Muscle layer of duodenum (tissue), 2 donors: Measurements from ENCODE around the gene UNC5B.

Source experiments
- H3K27ac ChIP-seq: one replicate; pipeline ENCODE4 v1.7.0; 2013; ENCODE audit warnings: mild to moderate bottlenecking, low read length
- H3K27me3 ChIP-seq: one replicate; pipeline ENCODE4 v1.7.0; 2013; ENCODE audit warnings: low read depth, mild to moderate bottlenecking, control low read depth, low read length
- H3K36me3 ChIP-seq, 2 donors: one replicate each; pipeline ENCODE4 v1.7.0; 2013; ENCODE audit warnings: low read length in 2 of 2, control low read depth in 1 of 2, mild to moderate bottlenecking in 1 of 2; ENCODE audit not compliant: insufficient read depth in 2 of 2, control insufficient read depth in 1 of 2
- H3K4me1 ChIP-seq, 2 donors: one replicate each; pipeline ENCODE4 v1.7.0; 2013; ENCODE audit warnings: low read length in 2 of 2, mild to moderate bottlenecking in 2 of 2, control low read depth in 1 of 2, moderate library complexity in 1 of 2; ENCODE audit not compliant: insufficient read depth in 2 of 2, control insufficient read depth in 1 of 2
- H3K4me3 ChIP-seq, 2 donors: one replicate each; pipeline ENCODE4 v1.7.0; 2013; ENCODE audit warnings: low read length in 2 of 2, low read depth in 1 of 2, mild to moderate bottlenecking in 1 of 2
- H3K9me3 ChIP-seq, 2 donors: one replicate each; pipeline ENCODE4 v1.7.0; 2013; ENCODE audit warnings: low read length in 2 of 2, control low read depth in 1 of 2, mild to moderate bottlenecking in 1 of 2; ENCODE audit not compliant: control insufficient read depth in 1 of 2
- donor health status: healthy.

UNC5B gene

GRCh38 chr10:71242622-71243009 is 30.2 kb downstream of the UNC5B start:
- Histone ChIP-seq H3K36me3 (no peaks in the 10 kb centered on the region), H3K27ac (no peak overlapping the region), H3K9me3 (no peaks in the 10 kb centered on the region), H3K4me3 (no peak overlapping the region), H3K27me3 (no peaks in the 10 kb centered on the region), H3K4me1 (peaks cover 11 to 24% of the 10 kb centered on the region in 2 donors)

GRCh38 chr10:71243756-71244395 is 31.5 kb downstream of the UNC5B start:
- Histone ChIP-seq H3K27me3 (no peaks in the 10 kb centered on the region), H3K36me3 (no peaks in the 10 kb centered on the region), H3K4me1 (peaks cover 11 to 24% of the 10 kb centered on the region in 2 donors), H3K27ac (peak overlapping the region; percentile 61), H3K9me3 (no peaks in the 10 kb centered on the region), H3K4me3 (no peak overlapping the region)

- Histone ChIP-seq H3K27ac (peak overlapping the region; percentile 61), H3K4me1 (peaks cover 11 to 24% of the 10 kb centered on the region in 2 donors), H3K36me3 (no peaks in the 10 kb centered on the region), H3K4me3 (peak overlapping the region in 1 of 2 donors; percentile 41), H3K9me3 (no peaks in the 10 kb centered on the region), H3K27me3 (no peaks in the 10 kb centered on the region)
Observed at GRCh38 chr10:71244431-71245419, 32.4 kb downstream of the UNC5B start.

GRCh38 chr10:71245420-71246325 is 33.3 kb downstream of the UNC5B start:
- Histone ChIP-seq H3K4me1 (peaks cover 11 to 24% of the 10 kb centered on the region in 2 donors), H3K27ac (peak overlapping the region; percentile 18), H3K4me3 (no peak overlapping the region), H3K9me3 (no peaks in the 10 kb centered on the region), H3K36me3 (no peaks in the 10 kb centered on the region), H3K27me3 (no peaks in the 10 kb centered on the region)

- Histone ChIP-seq H3K27ac (peak overlapping the region; percentile 11), H3K36me3 (no peaks in the 10 kb centered on the region), H3K4me1 (peaks cover 11 to 17% of the 10 kb centered on the region in 2 donors), H3K4me3 (no peak overlapping the region), H3K9me3 (no peaks in the 10 kb centered on the region), H3K27me3 (no peaks in the 10 kb centered on the region)
Observed at GRCh38 chr10:71246591-71247413, 34.4 kb downstream of the UNC5B start.

GRCh38 chr10:71247414-71247705 is 35.0 kb downstream of the UNC5B start:
- Histone ChIP-seq H3K27ac (no peak overlapping the region), H3K9me3 (no peaks in the 10 kb centered on the region), H3K4me3 (no peak overlapping the region), H3K36me3 (no peaks in the 10 kb centered on the region), H3K27me3 (no peaks in the 10 kb centered on the region), H3K4me1 (peaks cover 11 to 17% of the 10 kb centered on the region in 2 donors)

- Histone ChIP-seq H3K27ac (no peak overlapping the region), H3K4me3 (no peak overlapping the region), H3K36me3 (no peaks in the 10 kb centered on the region), H3K4me1 (peaks cover 11 to 17% of the 10 kb centered on the region in 2 donors), H3K9me3 (no peaks in the 10 kb centered on the region), H3K27me3 (no peaks in the 10 kb centered on the region)
Observed at GRCh38 chr10:71247804-71248203, 35.4 kb downstream of the UNC5B start.

- no peak overlapping the region for H3K4me3 ChIP-seq
- no peaks in the 10 kb centered on the region for H3K36me3 ChIP-seq
- H3K27ac ChIP-seq = no peak overlapping the region
- peaks cover 11 to 17% of the 10 kb centered on the region in 2 donors for H3K4me1 ChIP-seq
- H3K9me3 ChIP-seq = no peaks in the 10 kb centered on the region
- no peaks in the 10 kb centered on the region for H3K27me3 ChIP-seq
Observed at GRCh38 chr10:71248210-71248609, 35.8 kb downstream of the UNC5B start.

- no peak overlapping the region for H3K27ac ChIP-seq
- no peaks in the 10 kb centered on the region for H3K27me3 ChIP-seq
- H3K4me3 ChIP-seq = no peak overlapping the region
- no peaks in the 10 kb centered on the region for H3K36me3 ChIP-seq
- no peaks in the 10 kb centered on the region for H3K9me3 ChIP-seq
- peaks cover 0 to 2% of the 10 kb centered on the region in 2 donors for H3K4me1 ChIP-seq
Observed at GRCh38 chr10:71249996-71250395, 37.6 kb downstream of the UNC5B start.

GRCh38 chr10:71250405-71250804 is 38.0 kb downstream of the UNC5B start:
- Histone ChIP-seq H3K27me3 (no peaks in the 10 kb centered on the region), H3K27ac (no peak overlapping the region), H3K4me1 (peaks cover 3 to 6% of the 10 kb centered on the region in 2 donors), H3K4me3 (no peak overlapping the region), H3K9me3 (no peaks in the 10 kb centered on the region), H3K36me3 (no peaks in the 10 kb centered on the region)
